ENCODE results near the gene BRSK2.

Gene BRSK2

DNA sequence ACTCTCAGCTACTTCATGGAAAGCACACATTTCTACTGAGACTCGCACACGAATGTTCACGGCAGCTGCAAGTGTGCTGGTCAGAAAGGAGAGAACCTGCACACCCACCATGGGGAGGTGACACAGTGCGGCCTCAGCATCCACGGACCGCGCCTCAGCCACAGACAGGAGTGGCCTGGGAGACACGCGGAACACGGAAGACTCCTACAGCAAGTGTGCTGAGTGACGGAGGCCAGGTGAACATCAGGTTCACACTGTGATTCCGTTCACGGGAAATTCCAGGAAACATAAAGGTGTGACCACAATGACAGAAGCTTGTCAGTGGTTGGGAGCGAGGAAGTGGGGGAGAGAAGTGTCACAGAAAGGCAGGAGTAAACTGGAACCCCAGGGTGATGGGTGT lies 110.2 kb downstream of the BRSK2 start (continued):
- TF ChIP-seq ZNF658 (tag by site-specific recombination; IDR thresholded peaks at IDR 0.05) (no peak), ZBTB17 (tag by site-specific recombination; IDR thresholded peaks at IDR 0.05) (no peak), WT1 (tag by site-specific recombination; IDR thresholded peaks at IDR 0.05) (no peak), ZNF677 (tag by site-specific recombination; IDR thresholded peaks at IDR 0.05) (no peak), ZNF843 (tag by site-specific recombination; IDR thresholded peaks at IDR 0.05) (no peak), ZNF473 (tag by site-specific recombination; IDR thresholded peaks at IDR 0.05) (no peak), SP2 (tag by site-specific recombination; IDR thresholded peaks at IDR 0.05) (no peak), ZNF747 (tag by site-specific recombination; IDR thresholded peaks at IDR 0.05) (no peak), ZNF311 (tag by site-specific recombination; IDR thresholded peaks at IDR 0.05; ENCODE audit: borderline replicate concordance) (no peak), RBAK (tag by site-specific recombination; IDR thresholded peaks at IDR 0.05) (no peak)
- TF ChIP-seq, protein P1, sequence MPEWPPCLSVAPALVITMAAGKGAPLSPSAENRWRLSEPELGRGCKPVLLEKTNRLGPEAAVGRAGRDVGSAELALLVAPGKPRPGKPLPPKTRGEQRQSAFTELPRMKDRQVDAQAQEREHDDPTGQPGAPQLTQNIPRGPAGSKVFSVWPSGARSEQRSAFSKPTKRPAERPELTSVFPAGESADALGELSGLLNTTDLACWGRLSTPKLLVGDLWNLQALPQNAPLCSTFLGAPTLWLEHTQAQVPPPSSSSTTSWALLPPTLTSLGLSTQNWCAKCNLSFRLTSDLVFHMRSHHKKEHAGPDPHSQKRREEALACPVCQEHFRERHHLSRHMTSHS (tag by site-specific recombination; IDR thresholded peaks at IDR 0.05): no peak
- TF ChIP-seq, protein P2, sequence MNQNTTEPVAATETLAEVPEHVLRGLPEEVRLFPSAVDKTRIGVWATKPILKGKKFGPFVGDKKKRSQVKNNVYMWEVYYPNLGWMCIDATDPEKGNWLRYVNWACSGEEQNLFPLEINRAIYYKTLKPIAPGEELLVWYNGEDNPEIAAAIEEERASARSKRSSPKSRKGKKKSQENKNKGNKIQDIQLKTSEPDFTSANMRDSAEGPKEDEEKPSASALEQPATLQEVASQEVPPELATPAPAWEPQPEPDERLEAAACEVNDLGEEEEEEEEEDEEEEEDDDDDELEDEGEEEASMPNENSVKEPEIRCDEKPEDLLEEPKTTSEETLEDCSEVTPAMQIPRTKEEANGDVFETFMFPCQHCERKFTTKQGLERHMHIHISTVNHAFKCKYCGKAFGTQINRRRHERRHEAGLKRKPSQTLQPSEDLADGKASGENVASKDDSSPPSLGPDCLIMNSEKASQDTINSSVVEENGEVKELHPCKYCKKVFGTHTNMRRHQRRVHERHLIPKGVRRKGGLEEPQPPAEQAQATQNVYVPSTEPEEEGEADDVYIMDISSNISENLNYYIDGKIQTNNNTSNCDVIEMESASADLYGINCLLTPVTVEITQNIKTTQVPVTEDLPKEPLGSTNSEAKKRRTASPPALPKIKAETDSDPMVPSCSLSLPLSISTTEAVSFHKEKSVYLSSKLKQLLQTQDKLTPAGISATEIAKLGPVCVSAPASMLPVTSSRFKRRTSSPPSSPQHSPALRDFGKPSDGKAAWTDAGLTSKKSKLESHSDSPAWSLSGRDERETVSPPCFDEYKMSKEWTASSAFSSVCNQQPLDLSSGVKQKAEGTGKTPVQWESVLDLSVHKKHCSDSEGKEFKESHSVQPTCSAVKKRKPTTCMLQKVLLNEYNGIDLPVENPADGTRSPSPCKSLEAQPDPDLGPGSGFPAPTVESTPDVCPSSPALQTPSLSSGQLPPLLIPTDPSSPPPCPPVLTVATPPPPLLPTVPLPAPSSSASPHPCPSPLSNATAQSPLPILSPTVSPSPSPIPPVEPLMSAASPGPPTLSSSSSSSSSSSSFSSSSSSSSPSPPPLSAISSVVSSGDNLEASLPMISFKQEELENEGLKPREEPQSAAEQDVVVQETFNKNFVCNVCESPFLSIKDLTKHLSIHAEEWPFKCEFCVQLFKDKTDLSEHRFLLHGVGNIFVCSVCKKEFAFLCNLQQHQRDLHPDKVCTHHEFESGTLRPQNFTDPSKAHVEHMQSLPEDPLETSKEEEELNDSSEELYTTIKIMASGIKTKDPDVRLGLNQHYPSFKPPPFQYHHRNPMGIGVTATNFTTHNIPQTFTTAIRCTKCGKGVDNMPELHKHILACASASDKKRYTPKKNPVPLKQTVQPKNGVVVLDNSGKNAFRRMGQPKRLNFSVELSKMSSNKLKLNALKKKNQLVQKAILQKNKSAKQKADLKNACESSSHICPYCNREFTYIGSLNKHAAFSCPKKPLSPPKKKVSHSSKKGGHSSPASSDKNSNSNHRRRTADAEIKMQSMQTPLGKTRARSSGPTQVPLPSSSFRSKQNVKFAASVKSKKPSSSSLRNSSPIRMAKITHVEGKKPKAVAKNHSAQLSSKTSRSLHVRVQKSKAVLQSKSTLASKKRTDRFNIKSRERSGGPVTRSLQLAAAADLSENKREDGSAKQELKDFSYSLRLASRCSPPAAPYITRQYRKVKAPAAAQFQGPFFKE (tag by site-specific recombination; IDR thresholded peaks at IDR 0.05; ENCODE audit: borderline replicate concordance): no peak
- TF ChIP-seq, protein P3, sequence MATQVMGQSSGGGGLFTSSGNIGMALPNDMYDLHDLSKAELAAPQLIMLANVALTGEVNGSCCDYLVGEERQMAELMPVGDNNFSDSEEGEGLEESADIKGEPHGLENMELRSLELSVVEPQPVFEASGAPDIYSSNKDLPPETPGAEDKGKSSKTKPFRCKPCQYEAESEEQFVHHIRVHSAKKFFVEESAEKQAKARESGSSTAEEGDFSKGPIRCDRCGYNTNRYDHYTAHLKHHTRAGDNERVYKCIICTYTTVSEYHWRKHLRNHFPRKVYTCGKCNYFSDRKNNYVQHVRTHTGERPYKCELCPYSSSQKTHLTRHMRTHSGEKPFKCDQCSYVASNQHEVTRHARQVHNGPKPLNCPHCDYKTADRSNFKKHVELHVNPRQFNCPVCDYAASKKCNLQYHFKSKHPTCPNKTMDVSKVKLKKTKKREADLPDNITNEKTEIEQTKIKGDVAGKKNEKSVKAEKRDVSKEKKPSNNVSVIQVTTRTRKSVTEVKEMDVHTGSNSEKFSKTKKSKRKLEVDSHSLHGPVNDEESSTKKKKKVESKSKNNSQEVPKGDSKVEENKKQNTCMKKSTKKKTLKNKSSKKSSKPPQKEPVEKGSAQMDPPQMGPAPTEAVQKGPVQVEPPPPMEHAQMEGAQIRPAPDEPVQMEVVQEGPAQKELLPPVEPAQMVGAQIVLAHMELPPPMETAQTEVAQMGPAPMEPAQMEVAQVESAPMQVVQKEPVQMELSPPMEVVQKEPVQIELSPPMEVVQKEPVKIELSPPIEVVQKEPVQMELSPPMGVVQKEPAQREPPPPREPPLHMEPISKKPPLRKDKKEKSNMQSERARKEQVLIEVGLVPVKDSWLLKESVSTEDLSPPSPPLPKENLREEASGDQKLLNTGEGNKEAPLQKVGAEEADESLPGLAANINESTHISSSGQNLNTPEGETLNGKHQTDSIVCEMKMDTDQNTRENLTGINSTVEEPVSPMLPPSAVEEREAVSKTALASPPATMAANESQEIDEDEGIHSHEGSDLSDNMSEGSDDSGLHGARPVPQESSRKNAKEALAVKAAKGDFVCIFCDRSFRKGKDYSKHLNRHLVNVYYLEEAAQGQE (tag by site-specific recombination; IDR thresholded peaks at IDR 0.05): no peak
- TF ChIP-seq, protein P4, sequence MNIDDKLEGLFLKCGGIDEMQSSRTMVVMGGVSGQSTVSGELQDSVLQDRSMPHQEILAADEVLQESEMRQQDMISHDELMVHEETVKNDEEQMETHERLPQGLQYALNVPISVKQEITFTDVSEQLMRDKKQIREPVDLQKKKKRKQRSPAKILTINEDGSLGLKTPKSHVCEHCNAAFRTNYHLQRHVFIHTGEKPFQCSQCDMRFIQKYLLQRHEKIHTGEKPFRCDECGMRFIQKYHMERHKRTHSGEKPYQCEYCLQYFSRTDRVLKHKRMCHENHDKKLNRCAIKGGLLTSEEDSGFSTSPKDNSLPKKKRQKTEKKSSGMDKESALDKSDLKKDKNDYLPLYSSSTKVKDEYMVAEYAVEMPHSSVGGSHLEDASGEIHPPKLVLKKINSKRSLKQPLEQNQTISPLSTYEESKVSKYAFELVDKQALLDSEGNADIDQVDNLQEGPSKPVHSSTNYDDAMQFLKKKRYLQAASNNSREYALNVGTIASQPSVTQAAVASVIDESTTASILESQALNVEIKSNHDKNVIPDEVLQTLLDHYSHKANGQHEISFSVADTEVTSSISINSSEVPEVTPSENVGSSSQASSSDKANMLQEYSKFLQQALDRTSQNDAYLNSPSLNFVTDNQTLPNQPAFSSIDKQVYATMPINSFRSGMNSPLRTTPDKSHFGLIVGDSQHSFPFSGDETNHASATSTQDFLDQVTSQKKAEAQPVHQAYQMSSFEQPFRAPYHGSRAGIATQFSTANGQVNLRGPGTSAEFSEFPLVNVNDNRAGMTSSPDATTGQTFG (tag by site-specific recombination; IDR thresholded peaks at IDR 0.05; ENCODE audit: borderline replicate concordance): no peak

Data from HEK293 (cell line).